Astrocyte of the cerebellum (primary cell): Measurements from ENCODE around the gene ZNF521.

Experiments used
- DNase-seq: peaks from one replicate; pipeline ENCODE4 v3.0.0-alpha.2; 2011; ENCODE audit warnings: low read depth
- H3K4me3 ChIP-seq: 2 replicates; pipeline ENCODE4 v1.5.1; 2011; ENCODE audit warnings: mild to moderate bottlenecking, low read depth, low read length, moderate library complexity
- in situ Hi-C: cut with HindIII; loops from 2 replicates; pipeline ENCODE4 v1.10.0; 2017; ENCODE audit warnings: low sequenced_read_pairs
- TF ChIP-seq, protein P1 (sequence below): IDR thresholded peaks from 2 replicates; pipeline ENCODE4 v1.5.1; 2012; ENCODE audit warnings: low read length, low read depth, moderate library complexity, mild to moderate bottlenecking; ENCODE audit errors: missing control alignments

The ZNF521 gene

GRCh38 chr18:25066516-25066915 lies 285.4 kb downstream of the ZNF521 start:
- H3K4me3 ChIP-seq: no peak overlapping the region
- TF ChIP-seq, protein P1, sequence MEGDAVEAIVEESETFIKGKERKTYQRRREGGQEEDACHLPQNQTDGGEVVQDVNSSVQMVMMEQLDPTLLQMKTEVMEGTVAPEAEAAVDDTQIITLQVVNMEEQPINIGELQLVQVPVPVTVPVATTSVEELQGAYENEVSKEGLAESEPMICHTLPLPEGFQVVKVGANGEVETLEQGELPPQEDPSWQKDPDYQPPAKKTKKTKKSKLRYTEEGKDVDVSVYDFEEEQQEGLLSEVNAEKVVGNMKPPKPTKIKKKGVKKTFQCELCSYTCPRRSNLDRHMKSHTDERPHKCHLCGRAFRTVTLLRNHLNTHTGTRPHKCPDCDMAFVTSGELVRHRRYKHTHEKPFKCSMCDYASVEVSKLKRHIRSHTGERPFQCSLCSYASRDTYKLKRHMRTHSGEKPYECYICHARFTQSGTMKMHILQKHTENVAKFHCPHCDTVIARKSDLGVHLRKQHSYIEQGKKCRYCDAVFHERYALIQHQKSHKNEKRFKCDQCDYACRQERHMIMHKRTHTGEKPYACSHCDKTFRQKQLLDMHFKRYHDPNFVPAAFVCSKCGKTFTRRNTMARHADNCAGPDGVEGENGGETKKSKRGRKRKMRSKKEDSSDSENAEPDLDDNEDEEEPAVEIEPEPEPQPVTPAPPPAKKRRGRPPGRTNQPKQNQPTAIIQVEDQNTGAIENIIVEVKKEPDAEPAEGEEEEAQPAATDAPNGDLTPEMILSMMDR: no peak
- in situ Hi-C loops: no loop called here
- peak; percentile 16 for DNase-seq

DNA sequence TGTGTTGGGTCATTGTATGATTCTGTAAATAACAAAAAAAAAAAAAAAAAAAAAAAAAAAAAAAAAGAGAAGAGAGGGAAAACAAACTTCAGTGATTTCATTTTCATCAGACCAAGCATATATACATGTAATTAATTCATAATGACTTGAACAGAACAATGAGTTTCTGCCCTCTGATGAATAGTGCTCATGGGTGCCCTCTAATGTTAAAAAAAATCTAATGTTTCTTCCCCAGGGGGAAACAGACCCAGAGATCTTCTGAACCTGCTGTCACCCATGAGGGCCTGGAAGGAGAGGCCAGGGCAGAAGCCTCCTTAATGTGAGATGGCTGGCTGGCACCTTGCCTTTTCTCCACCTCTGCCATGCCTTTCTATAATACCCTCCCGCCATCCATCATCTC lies 289.2 kb downstream of the ZNF521 start:
- in situ Hi-C loops: no loop called here
- TF ChIP-seq, protein P1: no peak
- no peak for DNase-seq
- no peak overlapping the region for H3K4me3 ChIP-seq

DNA sequence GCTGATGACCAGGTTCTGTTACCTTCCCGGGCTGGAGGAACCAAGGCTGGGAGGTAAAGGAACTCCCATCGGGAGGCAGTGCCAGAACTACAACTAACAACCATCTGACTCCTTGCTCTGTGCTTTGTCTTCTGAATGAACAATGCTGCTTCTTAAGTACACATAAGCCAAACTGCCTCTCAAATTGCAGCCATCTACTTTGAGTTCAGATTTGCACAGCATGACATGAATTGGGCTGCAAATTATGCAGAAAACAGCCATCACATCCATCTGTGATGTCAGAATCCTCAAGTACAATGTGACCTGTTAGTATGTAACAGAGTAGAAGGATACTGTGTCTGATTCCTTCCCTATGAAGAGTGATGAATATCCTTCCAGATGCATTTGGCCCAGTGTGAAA lies 290.6 kb downstream of the ZNF521 start:
- no peak overlapping the region for H3K4me3 ChIP-seq
- in situ Hi-C loops: no loop called here
- DNase-seq: no peak
- TF ChIP-seq, protein P1: no peak

GRCh38 chr18:25058521-25058920 lies 293.4 kb downstream of the ZNF521 start:
- TF ChIP-seq, protein P1: no peak
- no peak overlapping the region for H3K4me3 ChIP-seq
- DNase-seq: no peak
- in situ Hi-C loops: no loop called here

- H3K4me3 ChIP-seq: no peak overlapping the region
- in situ Hi-C loops: no loop called here
- no peak for DNase-seq
- TF ChIP-seq, protein P1: no peak
Measured at GRCh38 chr18:25057491-25058050, 294.4 kb downstream of the ZNF521 start.

GRCh38 chr18:25056429-25056828 lies 295.5 kb downstream of the ZNF521 start:
- TF ChIP-seq, protein P1: no peak
- no peak overlapping the region for H3K4me3 ChIP-seq
- in situ Hi-C loops: no loop called here
- DNase-seq: no peak
